ENCODE results near the gene ATP2C2.

DNA sequence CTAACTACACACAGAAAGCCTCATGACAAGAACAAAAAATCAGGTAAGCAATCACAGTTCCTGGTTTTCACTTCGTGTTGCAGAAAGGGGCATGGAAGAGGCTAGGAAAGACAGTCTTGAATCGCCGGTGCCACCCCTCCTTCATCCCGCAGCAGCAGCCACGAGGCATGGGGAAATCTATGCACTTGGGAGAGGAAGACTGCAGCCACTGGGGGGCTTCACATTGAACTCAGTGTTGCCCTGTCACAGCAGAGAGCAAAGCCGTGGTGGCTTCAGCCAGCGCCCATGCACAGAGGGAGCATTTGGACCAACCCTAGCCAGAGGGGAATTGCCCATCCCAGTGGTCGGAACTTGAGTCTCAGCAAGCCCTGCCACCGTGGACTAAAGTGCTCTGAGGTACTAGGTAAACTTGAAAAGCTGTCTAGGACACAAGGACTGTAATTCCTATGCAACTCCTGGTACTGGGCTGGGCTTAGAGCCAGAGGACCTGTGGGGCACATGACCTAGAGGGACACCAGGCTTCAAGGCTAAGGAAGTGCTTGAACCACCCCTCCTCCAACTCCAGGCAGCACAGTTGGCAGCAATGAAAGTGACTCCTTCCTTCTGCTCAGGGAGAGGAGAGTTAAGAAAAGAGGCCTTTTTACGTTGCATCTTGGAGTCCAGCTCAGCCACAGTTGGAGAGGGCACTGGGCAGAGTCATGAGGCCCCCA, 35.2 kb upstream of the ATP2C2 start:
- TF ChIP-seq EZH2 (IDR thresholded peaks at IDR 0.05; ENCODE audit: borderline replicate concordance, low read depth, low read length, severe bottlenecking), result no peak
- TF ChIP-seq, protein P1, sequence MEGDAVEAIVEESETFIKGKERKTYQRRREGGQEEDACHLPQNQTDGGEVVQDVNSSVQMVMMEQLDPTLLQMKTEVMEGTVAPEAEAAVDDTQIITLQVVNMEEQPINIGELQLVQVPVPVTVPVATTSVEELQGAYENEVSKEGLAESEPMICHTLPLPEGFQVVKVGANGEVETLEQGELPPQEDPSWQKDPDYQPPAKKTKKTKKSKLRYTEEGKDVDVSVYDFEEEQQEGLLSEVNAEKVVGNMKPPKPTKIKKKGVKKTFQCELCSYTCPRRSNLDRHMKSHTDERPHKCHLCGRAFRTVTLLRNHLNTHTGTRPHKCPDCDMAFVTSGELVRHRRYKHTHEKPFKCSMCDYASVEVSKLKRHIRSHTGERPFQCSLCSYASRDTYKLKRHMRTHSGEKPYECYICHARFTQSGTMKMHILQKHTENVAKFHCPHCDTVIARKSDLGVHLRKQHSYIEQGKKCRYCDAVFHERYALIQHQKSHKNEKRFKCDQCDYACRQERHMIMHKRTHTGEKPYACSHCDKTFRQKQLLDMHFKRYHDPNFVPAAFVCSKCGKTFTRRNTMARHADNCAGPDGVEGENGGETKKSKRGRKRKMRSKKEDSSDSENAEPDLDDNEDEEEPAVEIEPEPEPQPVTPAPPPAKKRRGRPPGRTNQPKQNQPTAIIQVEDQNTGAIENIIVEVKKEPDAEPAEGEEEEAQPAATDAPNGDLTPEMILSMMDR (IDR thresholded peaks at IDR 0.05; ENCODE audit: borderline replicate concordance, extremely low read depth, low read length, poor library complexity, severe bottlenecking), result no peak
